ENCODE results near the gene CTSS.
A peak's percentile ranks its signal among the peaks of the same experiment; 100 is the strongest.

The CTSS gene

DNA sequence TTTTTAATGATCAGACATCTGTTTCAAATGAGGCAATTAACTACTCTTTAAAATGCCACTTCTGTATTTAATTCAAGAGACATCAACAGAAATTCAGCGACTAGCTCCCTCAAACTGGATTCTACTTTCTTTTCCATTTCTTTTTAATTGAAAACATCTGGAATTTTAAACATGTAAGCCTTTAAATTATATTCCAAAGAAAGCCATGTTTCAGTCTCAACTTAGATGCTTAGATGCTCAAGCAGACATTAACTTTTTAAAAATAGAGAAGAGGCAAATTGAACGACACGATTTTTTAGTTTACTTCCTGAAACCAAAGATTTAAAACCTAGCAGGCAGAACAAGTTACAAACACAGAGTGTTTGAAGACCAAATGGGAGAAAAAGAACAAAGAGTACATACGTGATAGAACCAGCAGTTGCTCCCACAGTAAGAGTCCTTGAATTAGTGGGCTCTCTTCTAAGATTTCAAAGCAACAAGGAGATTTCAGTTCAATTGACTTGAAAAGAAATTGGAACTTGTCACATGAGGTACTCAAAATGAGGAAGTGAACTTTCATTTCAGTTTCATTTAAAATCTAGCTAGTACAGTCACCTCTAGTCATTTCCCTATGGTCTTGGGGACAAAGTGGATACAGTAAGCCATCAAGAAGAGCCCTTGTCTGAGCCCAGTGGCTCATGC, at the start of gene CTSS:
Gene CTSS, minus strand, starts transcription at position 483 of the 681 bp plus-strand sequence. CDS start 1,015 bp downstream, outside the sequence.
- H3K9me3 ChIP-seq = no peaks in the 10 kb centered on the region
- H3K27ac ChIP-seq = peak within 1 kb of the TSS; percentile 88
- peaks cover 60 to 72% of the 10 kb centered on the region in 2 experiments for H3K4me1 ChIP-seq (ENCODE audit: control insufficient read depth in 1 of 2, insufficient read depth in 1 of 2, low read depth in 1 of 2, low read length in 1 of 2)
- TF ChIP-seq, protein P1, sequence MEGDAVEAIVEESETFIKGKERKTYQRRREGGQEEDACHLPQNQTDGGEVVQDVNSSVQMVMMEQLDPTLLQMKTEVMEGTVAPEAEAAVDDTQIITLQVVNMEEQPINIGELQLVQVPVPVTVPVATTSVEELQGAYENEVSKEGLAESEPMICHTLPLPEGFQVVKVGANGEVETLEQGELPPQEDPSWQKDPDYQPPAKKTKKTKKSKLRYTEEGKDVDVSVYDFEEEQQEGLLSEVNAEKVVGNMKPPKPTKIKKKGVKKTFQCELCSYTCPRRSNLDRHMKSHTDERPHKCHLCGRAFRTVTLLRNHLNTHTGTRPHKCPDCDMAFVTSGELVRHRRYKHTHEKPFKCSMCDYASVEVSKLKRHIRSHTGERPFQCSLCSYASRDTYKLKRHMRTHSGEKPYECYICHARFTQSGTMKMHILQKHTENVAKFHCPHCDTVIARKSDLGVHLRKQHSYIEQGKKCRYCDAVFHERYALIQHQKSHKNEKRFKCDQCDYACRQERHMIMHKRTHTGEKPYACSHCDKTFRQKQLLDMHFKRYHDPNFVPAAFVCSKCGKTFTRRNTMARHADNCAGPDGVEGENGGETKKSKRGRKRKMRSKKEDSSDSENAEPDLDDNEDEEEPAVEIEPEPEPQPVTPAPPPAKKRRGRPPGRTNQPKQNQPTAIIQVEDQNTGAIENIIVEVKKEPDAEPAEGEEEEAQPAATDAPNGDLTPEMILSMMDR (IDR thresholded peaks at IDR 0.05) = no peak
- peaks cover 18% of the 10 kb centered on the region for H3K36me3 ChIP-seq
- H3K27me3 ChIP-seq = no peaks in the 10 kb centered on the region
- H3K4me3 ChIP-seq (ENCODE audit: low read depth in 1 of 2, low read length in 1 of 2) = peak within 1 kb of the TSS; percentile 70 to 78

DNA sequence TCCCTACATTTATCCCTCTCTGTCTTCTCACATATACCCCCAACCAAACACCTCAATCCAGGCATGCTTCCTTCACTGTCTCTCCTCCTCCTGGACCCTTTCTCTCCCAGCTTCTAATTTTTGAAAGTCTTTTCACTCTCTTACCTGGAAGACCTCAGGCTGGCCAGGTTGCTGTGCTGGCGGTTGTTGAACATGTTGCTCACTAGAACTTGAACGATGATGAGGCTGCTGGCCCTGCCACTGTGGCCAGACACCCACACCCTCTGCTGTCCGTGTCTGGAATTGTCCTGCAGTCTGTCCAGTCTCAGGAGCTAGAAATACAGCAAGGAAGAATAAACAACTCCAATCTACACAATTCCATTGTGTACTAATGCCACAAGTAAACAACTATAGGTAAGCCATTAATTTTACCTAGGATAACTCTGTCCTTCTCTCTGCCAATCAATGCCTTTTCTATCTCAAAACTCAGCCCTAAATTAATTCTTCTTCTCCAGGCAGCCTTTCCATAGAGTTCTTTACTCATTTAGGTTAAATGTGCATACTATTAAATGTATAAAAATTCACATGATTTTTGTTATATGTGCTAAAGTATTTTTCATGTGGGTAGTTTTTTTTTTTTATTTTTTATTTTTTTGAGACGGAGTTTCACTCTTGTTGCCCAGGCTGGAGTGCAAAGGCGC, 47.6 kb upstream of the CTSS start:
- H3K9me3 ChIP-seq = no peaks in the 10 kb centered on the region
- peak overlapping the region; percentile 66 for H3K27ac ChIP-seq
- no peaks in the 10 kb centered on the region for H3K27me3 ChIP-seq
- TF ChIP-seq, protein P1 (IDR thresholded peaks at IDR 0.05) = peak; percentile 91
- H3K4me1 ChIP-seq (ENCODE audit: control insufficient read depth in 1 of 2, insufficient read depth in 1 of 2, low read depth in 1 of 2, low read length in 1 of 2) = peaks cover 9 to 11% of the 10 kb centered on the region in 2 experiments
- H3K4me3 ChIP-seq (ENCODE audit: low read depth in 1 of 2, low read length in 1 of 2) = no peak overlapping the region
- H3K36me3 ChIP-seq = peaks cover 74% of the 10 kb centered on the region

DNA sequence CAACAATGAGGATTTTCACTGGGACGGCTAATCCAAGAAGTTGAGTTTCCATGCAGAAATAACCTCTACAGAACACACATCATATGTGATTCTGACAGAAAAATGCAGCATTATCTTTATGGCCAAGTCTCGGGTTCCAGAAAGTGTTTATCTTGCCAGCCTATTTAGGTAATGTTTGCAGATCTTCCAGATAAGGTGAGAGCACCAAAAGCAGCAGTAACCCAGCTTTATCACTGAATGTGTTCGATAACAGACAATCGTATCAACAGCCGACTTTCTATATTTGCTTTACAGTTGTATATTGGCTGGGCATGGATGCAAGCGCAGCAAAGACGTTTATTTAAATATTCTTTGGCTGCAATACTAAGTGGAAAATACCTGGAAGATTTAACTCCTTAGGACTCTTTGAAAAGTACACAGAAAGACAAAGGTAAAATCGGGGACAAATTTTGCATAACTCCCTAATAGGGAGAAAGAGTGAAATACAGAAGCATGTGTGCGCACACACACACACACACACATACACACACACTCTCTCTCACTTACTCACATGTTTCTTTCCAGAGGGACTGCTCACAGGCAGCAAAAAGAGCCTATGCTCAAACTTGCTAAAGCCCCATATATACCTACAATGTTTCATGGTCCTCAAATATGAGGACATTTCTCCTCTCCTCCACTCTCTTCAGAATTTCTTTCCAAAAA, 45.5 kb upstream of the CTSS start:
- Histone ChIP-seq H3K9me3 (no peaks in the 10 kb centered on the region), H3K4me1 (ENCODE audit: control insufficient read depth in 1 of 2, insufficient read depth in 1 of 2, low read depth in 1 of 2, low read length in 1 of 2) (peaks cover 25 to 28% of the 10 kb centered on the region in 2 experiments), H3K27me3 (no peaks in the 10 kb centered on the region), H3K36me3 (peaks cover 53% of the 10 kb centered on the region), H3K27ac (peak overlapping the region; percentile 66), H3K4me3 (ENCODE audit: low read depth in 1 of 2, low read length in 1 of 2) (no peak overlapping the region)
- TF ChIP-seq, protein P1 (IDR thresholded peaks at IDR 0.05) = no peak

DNA sequence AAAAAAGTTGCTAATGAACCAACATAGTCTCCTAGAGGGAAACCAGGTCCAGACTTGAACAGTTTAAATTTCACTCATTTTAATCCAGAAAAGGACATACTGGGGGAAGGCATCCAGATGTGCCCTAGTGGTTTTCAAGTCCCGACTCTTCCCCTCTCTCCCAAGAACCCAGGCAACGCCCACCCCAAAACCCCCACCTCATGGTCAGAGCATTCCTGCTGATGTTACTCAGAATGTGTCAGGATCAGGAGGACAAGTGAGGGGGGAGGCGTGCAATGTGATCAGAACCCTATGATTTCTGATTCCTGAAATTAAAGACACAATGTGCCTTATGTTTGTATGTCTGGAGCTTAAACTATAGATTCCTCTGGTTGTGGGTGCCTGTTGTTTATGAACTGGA, 44.1 kb upstream of the CTSS start:
- peaks cover 38% of the 10 kb centered on the region for H3K36me3 ChIP-seq
- H3K4me3 ChIP-seq (ENCODE audit: low read depth in 1 of 2, low read length in 1 of 2) = no peak overlapping the region
- TF ChIP-seq, protein P1 (IDR thresholded peaks at IDR 0.05) = no peak
- H3K27me3 ChIP-seq = no peaks in the 10 kb centered on the region
- H3K27ac ChIP-seq = no peak overlapping the region
- H3K9me3 ChIP-seq = no peaks in the 10 kb centered on the region
- H3K4me1 ChIP-seq (ENCODE audit: control insufficient read depth in 1 of 2, insufficient read depth in 1 of 2, low read depth in 1 of 2, low read length in 1 of 2) = peaks cover 25 to 28% of the 10 kb centered on the region in 2 experiments

DNA sequence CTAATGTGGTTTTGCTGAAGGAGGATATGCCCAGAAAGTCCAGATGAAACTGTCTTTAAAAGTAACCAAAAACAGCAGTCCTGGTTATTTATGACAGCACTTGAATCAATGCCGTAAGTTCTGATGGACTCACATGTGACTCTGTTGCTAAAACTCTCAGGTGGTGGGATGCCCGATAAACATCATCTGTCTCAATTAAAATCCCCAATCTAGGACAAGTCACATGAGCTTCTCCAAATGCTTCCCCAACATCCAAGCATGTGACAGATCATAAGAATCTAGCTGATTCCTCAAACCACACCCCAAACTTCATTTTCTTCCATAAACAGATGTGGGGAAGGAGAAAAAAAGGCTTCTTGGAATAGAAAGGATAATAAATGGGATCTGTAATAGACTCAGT, 43.3 kb upstream of the CTSS start:
- TF ChIP-seq, protein P1 (IDR thresholded peaks at IDR 0.05) = no peak
- Histone ChIP-seq H3K27ac (peak overlapping the region; percentile 7), H3K9me3 (no peaks in the 10 kb centered on the region), H3K4me3 (ENCODE audit: low read depth in 1 of 2, low read length in 1 of 2) (no peak overlapping the region), H3K27me3 (no peaks in the 10 kb centered on the region), H3K36me3 (peaks cover 30% of the 10 kb centered on the region), H3K4me1 (ENCODE audit: control insufficient read depth in 1 of 2, insufficient read depth in 1 of 2, low read depth in 1 of 2, low read length in 1 of 2) (peaks cover 25 to 28% of the 10 kb centered on the region in 2 experiments)
